ENCODE data around the gene CENPX. TPM values are rescaled to one million over a fixed set of nuclear protein-coding genes. Genes with fewer than 3 reads are reported as not detected.
A peak's percentile ranks its signal among the peaks of the same experiment; 100 is the strongest.

The CENPX gene
- total and polyA plus RNA-seq, 2 of the 13 experiments (the other 11 are each of a cell fraction or from before 2014, with no cell fraction given), result 92.7 to 170 TPM

GRCh38 chr17:82065638-82066303 lies 43.1 kb upstream of the CENPX start, which contains the start of gene DUS1L (continued):
- TF ChIP-seq KDM1A (CRISPR knock-in tag; IDR thresholded peaks at IDR 0.05), result peak; percentile 76; the same call in 1 of the 2 replicates
- TF ChIP-seq NCOR1 (IDR thresholded peaks at IDR 0.05; ENCODE audit: borderline replicate concordance, low read length), result no peak
- TF ChIP-seq FOXK2 (IDR thresholded peaks at IDR 0.05), result no peak
- TF ChIP-seq RFX3 (CRISPR knock-in tag; IDR thresholded peaks at IDR 0.05), result no peak
- TF ChIP-seq SOX5 (CRISPR knock-in tag; IDR thresholded peaks at IDR 0.05; ENCODE audit: borderline replicate concordance), result peak; percentile 60
- peak; percentile 90 for TF ChIP-seq ZBTB33 (CRISPR knock-in tag; IDR thresholded peaks at IDR 0.05)
- TF ChIP-seq SIN3B (IDR thresholded peaks at IDR 0.05; ENCODE audit: low read length), result peak; percentile 86
- TF ChIP-seq ZNF136 (CRISPR knock-in tag; IDR thresholded peaks at IDR 0.05; ENCODE audit: low read depth), result no peak
- TF ChIP-seq KDM2A (CRISPR knock-in tag; IDR thresholded peaks at IDR 0.05; ENCODE audit: borderline replicate concordance, low read depth), result peak; percentile 100
- peak; percentile 95 for TF ChIP-seq HDAC1 (CRISPR knock-in tag; IDR thresholded peaks at IDR 0.05)
- TF ChIP-seq MED1 (CRISPR knock-in tag; IDR thresholded peaks at IDR 0.05), result peak; percentile 78
- TF ChIP-seq ATRX (CRISPR knock-in tag; IDR thresholded peaks at IDR 0.05; ENCODE audit: borderline replicate concordance), result no peak
- peak; percentile 46 to 48; a peak in 1 of 4 replicates for TF ChIP-seq EP300 (IDR thresholded peaks at IDR 0.05; ENCODE audit: low read depth in 2 of 2, low read length in 2 of 2)
- TF ChIP-seq EP300 (CRISPR knock-in tag; IDR thresholded peaks at IDR 0.05; ENCODE audit: borderline replicate concordance), result peak; percentile 50; the same call in 1 of the 2 replicates
- TF ChIP-seq HOXD1 (CRISPR knock-in tag; IDR thresholded peaks at IDR 0.05), result peak; percentile 79; the same call in 1 of the 2 replicates
- TF ChIP-seq FOXA1 (IDR thresholded peaks at IDR 0.05), result no peak
- peak; percentile 71 for TF ChIP-seq FOXA1 (CRISPR knock-in tag; IDR thresholded peaks at IDR 0.05)
- TF ChIP-seq SIN3A (IDR thresholded peaks at IDR 0.05; ENCODE audit: borderline replicate concordance, low read depth, low read length), result peak; percentile 46; the same call in 1 of the 2 replicates
- no peak for TF ChIP-seq XBP1 (CRISPR knock-in tag; IDR thresholded peaks at IDR 0.05)
- TF ChIP-seq ZNF362 (CRISPR knock-in tag; IDR thresholded peaks at IDR 0.05; ENCODE audit: borderline replicate concordance), result peak; percentile 68
- no peak for TF ChIP-seq PRMT3 (CRISPR knock-in tag; IDR thresholded peaks at IDR 0.05; ENCODE audit: borderline replicate concordance, low read depth)
- peak; percentile 89; the same call in 1 of the 2 replicates for TF ChIP-seq KDM5B (CRISPR knock-in tag; IDR thresholded peaks at IDR 0.05; ENCODE audit: borderline replicate concordance)
- TF ChIP-seq CENPBD1 (CRISPR knock-in tag; IDR thresholded peaks at IDR 0.05; ENCODE audit: borderline replicate concordance, low read depth), result no peak
- TF ChIP-seq DRAP1 (CRISPR knock-in tag; IDR thresholded peaks at IDR 0.05), result peak; percentile 58; the same call in 1 of the 2 replicates
- peak; percentile 61 for TF ChIP-seq ZNF670 (CRISPR knock-in tag; IDR thresholded peaks at IDR 0.05; ENCODE audit: borderline replicate concordance)
- no peak for TF ChIP-seq NR3C1 (CRISPR knock-in tag; IDR thresholded peaks at IDR 0.05)
- TF ChIP-seq ZNF563 (CRISPR knock-in tag; IDR thresholded peaks at IDR 0.05), result peak; percentile 81; the same call in 1 of the 2 replicates
- peak; percentile 79; the same call in 1 of the 2 replicates for TF ChIP-seq ZKSCAN8 (CRISPR knock-in tag; IDR thresholded peaks at IDR 0.05; ENCODE audit: borderline replicate concordance)
- no peak; the same call in 1 of the 2 replicates for TF ChIP-seq SP5 (CRISPR knock-in tag; IDR thresholded peaks at IDR 0.05; ENCODE audit: borderline replicate concordance, low read depth)

Data from HepG2 (cell line).